HL-60 (cell line): ENCODE measurements around the gene APBA2.

Experiments used
- CTCF ChIP-seq: IDR thresholded peaks from one replicate; pipeline ENCODE4 v1.5.1; 2011; ENCODE audit warnings: low read length, control low read depth, inconsistent platforms; ENCODE audit not compliant: insufficient read depth
- GABPA ChIP-seq: IDR thresholded peaks from 2 replicates; pipeline ENCODE4 v1.6.1; 2012; ENCODE audit warnings: low read depth
- POLR2AphosphoS5 ChIP-seq: IDR thresholded peaks from 2 replicates; pipeline ENCODE4 v1.6.1; 2012; ENCODE audit warnings: low read depth
- REST ChIP-seq: IDR thresholded peaks from 2 replicates; pipeline ENCODE4 v1.6.1; 2012; ENCODE audit warnings: low read depth; ENCODE audit not compliant: insufficient replicate concordance
- SPI1 ChIP-seq: IDR thresholded peaks from 2 replicates; pipeline ENCODE4 v1.6.1; 2012; ENCODE audit warnings: low read depth, mild to moderate bottlenecking, borderline replicate concordance

GRCh38 chr15:28922707-28923012, 36.9 kb downstream of the APBA2 start:
- TF ChIP-seq CTCF (no peak), POLR2AphosphoS5 (no peak), SPI1 (no peak), GABPA (no peak), REST (no peak)
